H1 (cell line): ENCODE results near the gene MORN4. TPM values are rescaled to one million over a fixed set of nuclear protein-coding genes. Genes with fewer than 3 reads are reported as not detected.

Experiments
- CBX5 ChIP-seq: fragments of 300-800, 300-1000 bp; sonication (generic); IDR thresholded peaks from 2 replicates; pipeline ENCODE4 v1.7.1; 2016; ENCODE audit warnings: antibody characterized with exemption, low read length, low read depth
- GABPA ChIP-seq: IDR thresholded peaks from 2 replicates; pipeline ENCODE4 v1.6.1; 2011; ENCODE audit warnings: mild to moderate bottlenecking, low read length, moderate library complexity, borderline replicate concordance; ENCODE audit not compliant: insufficient read depth
- POU5F1 ChIP-seq: IDR thresholded peaks from 2 replicates; pipeline ENCODE4 v1.6.1; 2011; ENCODE audit warnings: low read depth, mild to moderate bottlenecking, low read length, moderate library complexity
- SIN3A ChIP-seq, 2 experiments: IDR thresholded peaks in 1 of 2; conservative IDR thresholded peaks in 1 of 2; 2 replicates each; pipeline ENCODE4 v1.6.1; 2011 to 2012; ENCODE audit warnings: low read length in 2 of 2, improper control_type of control experiment in 1 of 2, low read depth in 1 of 2, mild to moderate bottlenecking in 1 of 2
- SIRT6 ChIP-seq: IDR thresholded peaks from one replicate; pipeline ENCODE4 v1.7.1; 2012; ENCODE audit warnings: low read length, inconsistent platforms
- SP2 ChIP-seq: IDR thresholded peaks from 2 replicates; pipeline ENCODE4 v1.6.1; 2012; ENCODE audit warnings: mild to moderate bottlenecking, low read length, inconsistent platforms
- YY1 ChIP-seq: IDR thresholded peaks from 2 replicates; pipeline ENCODE4 v1.6.1; 2011; ENCODE audit warnings: low read depth, mild to moderate bottlenecking, low read length
- polyA plus RNA-seq, 7 experiments: library from polyadenylated mRNA; depleted of rRNA in 3 of 7; stranded (reverse) in 5 of 7; unstranded in 2 of 7; fragments of >200 nt in 5 of 7; fragments of 200-250 nt in 2 of 7; gene quantifications; 1 replicate in 5 of 7; 2 replicates in 1 of 7; 4 replicates in 1 of 7; pipeline versions ENCODE4 v1.2.1 to v1.2.3, GENCODE V29; 2011 to 2013; ENCODE audit warnings: missing spikeins in 2 of 7, mixed read lengths in 2 of 7
- total RNA-seq: library from RNA; stranded (reverse); fragmentation: NEBNext Ultra II Directional; extraction: Animal tissue kit (Norgen Biotek cat#: 25700); gene quantifications from 2 replicates; pipeline ENCODE4 v1.2.1, GENCODE V29; 2021
- TF ChIP-seq, protein P1 (sequence below): fragments of 300-600 bp; sonication (generic); IDR thresholded peaks from 2 replicates; pipeline ENCODE4 v1.7.1; 2012; ENCODE audit warnings: low read length, moderate library complexity, mild to moderate bottlenecking, inconsistent platforms; ENCODE audit not compliant: insufficient replicate concordance

MORN4 gene
- total and polyA plus RNA-seq, 2 of the 8 experiments (the other 6 are each of a cell fraction or from before 2014, with no cell fraction given), result 13.6 to 22.0 TPM

DNA sequence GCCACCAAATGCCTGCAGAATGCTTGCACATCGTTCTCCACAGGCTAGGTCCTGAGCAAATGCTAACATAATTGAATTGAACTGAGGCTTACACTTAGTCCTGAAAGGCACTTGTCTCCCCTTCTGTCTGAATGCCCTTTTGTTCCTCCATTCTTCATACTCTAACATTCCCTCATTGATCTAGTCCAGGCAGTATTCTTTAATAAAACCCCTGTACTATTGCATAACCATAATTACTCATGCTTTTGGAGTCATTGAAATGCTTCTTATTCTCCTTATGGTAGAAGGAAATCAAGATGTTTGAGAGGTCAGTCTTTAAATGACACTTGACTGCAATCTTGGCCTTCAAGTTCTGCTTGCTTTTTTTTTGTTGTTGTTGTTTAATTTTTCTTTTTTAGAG, 14.3 kb upstream of the MORN4 start (continued):
- TF ChIP-seq, protein P1, sequence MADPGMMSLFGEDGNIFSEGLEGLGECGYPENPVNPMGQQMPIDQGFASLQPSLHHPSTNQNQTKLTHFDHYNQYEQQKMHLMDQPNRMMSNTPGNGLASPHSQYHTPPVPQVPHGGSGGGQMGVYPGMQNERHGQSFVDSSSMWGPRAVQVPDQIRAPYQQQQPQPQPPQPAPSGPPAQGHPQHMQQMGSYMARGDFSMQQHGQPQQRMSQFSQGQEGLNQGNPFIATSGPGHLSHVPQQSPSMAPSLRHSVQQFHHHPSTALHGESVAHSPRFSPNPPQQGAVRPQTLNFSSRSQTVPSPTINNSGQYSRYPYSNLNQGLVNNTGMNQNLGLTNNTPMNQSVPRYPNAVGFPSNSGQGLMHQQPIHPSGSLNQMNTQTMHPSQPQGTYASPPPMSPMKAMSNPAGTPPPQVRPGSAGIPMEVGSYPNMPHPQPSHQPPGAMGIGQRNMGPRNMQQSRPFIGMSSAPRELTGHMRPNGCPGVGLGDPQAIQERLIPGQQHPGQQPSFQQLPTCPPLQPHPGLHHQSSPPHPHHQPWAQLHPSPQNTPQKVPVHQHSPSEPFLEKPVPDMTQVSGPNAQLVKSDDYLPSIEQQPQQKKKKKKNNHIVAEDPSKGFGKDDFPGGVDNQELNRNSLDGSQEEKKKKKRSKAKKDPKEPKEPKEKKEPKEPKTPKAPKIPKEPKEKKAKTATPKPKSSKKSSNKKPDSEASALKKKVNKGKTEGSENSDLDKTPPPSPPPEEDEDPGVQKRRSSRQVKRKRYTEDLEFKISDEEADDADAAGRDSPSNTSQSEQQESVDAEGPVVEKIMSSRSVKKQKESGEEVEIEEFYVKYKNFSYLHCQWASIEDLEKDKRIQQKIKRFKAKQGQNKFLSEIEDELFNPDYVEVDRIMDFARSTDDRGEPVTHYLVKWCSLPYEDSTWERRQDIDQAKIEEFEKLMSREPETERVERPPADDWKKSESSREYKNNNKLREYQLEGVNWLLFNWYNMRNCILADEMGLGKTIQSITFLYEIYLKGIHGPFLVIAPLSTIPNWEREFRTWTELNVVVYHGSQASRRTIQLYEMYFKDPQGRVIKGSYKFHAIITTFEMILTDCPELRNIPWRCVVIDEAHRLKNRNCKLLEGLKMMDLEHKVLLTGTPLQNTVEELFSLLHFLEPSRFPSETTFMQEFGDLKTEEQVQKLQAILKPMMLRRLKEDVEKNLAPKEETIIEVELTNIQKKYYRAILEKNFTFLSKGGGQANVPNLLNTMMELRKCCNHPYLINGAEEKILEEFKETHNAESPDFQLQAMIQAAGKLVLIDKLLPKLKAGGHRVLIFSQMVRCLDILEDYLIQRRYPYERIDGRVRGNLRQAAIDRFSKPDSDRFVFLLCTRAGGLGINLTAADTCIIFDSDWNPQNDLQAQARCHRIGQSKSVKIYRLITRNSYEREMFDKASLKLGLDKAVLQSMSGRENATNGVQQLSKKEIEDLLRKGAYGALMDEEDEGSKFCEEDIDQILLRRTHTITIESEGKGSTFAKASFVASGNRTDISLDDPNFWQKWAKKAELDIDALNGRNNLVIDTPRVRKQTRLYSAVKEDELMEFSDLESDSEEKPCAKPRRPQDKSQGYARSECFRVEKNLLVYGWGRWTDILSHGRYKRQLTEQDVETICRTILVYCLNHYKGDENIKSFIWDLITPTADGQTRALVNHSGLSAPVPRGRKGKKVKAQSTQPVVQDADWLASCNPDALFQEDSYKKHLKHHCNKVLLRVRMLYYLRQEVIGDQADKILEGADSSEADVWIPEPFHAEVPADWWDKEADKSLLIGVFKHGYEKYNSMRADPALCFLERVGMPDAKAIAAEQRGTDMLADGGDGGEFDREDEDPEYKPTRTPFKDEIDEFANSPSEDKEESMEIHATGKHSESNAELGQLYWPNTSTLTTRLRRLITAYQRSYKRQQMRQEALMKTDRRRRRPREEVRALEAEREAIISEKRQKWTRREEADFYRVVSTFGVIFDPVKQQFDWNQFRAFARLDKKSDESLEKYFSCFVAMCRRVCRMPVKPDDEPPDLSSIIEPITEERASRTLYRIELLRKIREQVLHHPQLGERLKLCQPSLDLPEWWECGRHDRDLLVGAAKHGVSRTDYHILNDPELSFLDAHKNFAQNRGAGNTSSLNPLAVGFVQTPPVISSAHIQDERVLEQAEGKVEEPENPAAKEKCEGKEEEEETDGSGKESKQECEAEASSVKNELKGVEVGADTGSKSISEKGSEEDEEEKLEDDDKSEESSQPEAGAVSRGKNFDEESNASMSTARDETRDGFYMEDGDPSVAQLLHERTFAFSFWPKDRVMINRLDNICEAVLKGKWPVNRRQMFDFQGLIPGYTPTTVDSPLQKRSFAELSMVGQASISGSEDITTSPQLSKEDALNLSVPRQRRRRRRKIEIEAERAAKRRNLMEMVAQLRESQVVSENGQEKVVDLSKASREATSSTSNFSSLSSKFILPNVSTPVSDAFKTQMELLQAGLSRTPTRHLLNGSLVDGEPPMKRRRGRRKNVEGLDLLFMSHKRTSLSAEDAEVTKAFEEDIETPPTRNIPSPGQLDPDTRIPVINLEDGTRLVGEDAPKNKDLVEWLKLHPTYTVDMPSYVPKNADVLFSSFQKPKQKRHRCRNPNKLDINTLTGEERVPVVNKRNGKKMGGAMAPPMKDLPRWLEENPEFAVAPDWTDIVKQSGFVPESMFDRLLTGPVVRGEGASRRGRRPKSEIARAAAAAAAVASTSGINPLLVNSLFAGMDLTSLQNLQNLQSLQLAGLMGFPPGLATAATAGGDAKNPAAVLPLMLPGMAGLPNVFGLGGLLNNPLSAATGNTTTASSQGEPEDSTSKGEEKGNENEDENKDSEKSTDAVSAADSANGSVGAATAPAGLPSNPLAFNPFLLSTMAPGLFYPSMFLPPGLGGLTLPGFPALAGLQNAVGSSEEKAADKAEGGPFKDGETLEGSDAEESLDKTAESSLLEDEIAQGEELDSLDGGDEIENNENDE, result no peak
- TF ChIP-seq CBX5 (no peak), SIN3A (conservative IDR thresholded peaks at IDR 0.05 in 1 of 2, IDR thresholded peaks at IDR 0.05 in 1 of 2; ENCODE audit: low read depth in 1 of 2, low read length in 2 of 2) (no peak), POU5F1 (no peak), SIRT6 (no peak), YY1 (no peak), SP2 (no peak), GABPA (no peak)
